GM12878 (cell line): ENCODE results near the gene C9orf153. TPM values are rescaled to one million over a fixed set of nuclear protein-coding genes. Genes with fewer than 3 reads are reported as not detected.

ENCODE experiments used
- ATAC-seq: fragments of 200-7000 bp; cut with Tn5 transposase; 3 replicates; pipeline ENCODE4 v1.9.1; 2020; ENCODE audit warnings: mild to moderate bottlenecking, moderate library complexity
- BruUV-seq: library from RNA; stranded (reverse); fragments of 400-500 nt; replicated peaks from 2 replicates; lab custom pipeline; 2021; lab: Mats Ljungman, UMichigan
- CTCF ChIA-PET: fragments of 300-600 bp; sonication (Branson Sonifier 250); formaldehyde crosslinking; extraction: SDS; loops from one replicate; lab custom pipeline; 2021; ENCODE audit warnings: inconsistent platforms; lab: Yijun Ruan, JAX
- POLR2A ChIA-PET: fragments of 350-600 bp; formaldehyde crosslinking; extraction: SDS; loops from one replicate; lab custom pipeline; 2021; ENCODE audit warnings: inconsistent platforms; lab: Charles Lee
- RAD21 ChIA-PET: fragments of 300-600 bp; sonication (Branson Sonifier 250); formaldehyde crosslinking; loops from one replicate; lab custom pipeline; 2023; ENCODE audit warnings: antibody characterized with exemption; ENCODE audit not compliant: unreplicated experiment; lab: Charles Lee
- SMC1A ChIA-PET: fragments of 300-600 bp; sonication (Branson Sonifier 250); formaldehyde crosslinking; loops from one replicate; lab custom pipeline; 2023; ENCODE audit not compliant: unreplicated experiment, uncharacterized antibody; lab: Charles Lee
- DNase-seq: peaks from one replicate; pipeline ENCODE4 v3.0.0-alpha.2; 2011; ENCODE audit warnings: low read depth, low spot score
- FAIRE-seq: peaks from 3 replicates; lab custom pipeline; 2011; peaks lifted over from hg19 to GRCh38; lab: Jason Lieb, UNC
- H2AFZ ChIP-seq: 2 replicates; pipeline ENCODE4 v1.6.0; 2011; ENCODE audit warnings: low read depth, low read length, control low read depth; ENCODE audit not compliant: control insufficient read depth
- H3K27ac ChIP-seq: 2 replicates; pipeline ENCODE4 v1.5.1; 2011; ENCODE audit warnings: control low read depth; ENCODE audit not compliant: control insufficient read depth, insufficient read depth
- H3K27me3 ChIP-seq, 2 experiments: replicated peaks in 1 of 2; 2 replicates each; pipeline versions ENCODE4 v1.6.0 to v1.6.1; 2011; ENCODE audit warnings: low read length in 1 of 2; ENCODE audit not compliant: control insufficient read depth in 2 of 2, insufficient read depth in 2 of 2
- H3K36me3 ChIP-seq, 2 experiments: 2 replicates each; pipeline ENCODE4 v1.5.1; 2011; ENCODE audit warnings: low read length in 1 of 2; ENCODE audit not compliant: control insufficient read depth in 2 of 2, insufficient read depth in 2 of 2
- H3K4me1 ChIP-seq: 2 replicates; pipeline ENCODE4 v1.6.1; 2011; ENCODE audit warnings: mild to moderate bottlenecking, low read length, moderate library complexity, mixed read lengths; ENCODE audit not compliant: control insufficient read depth, insufficient read depth
- H3K4me2 ChIP-seq: 2 replicates; pipeline ENCODE4 v1.6.0; 2011; ENCODE audit warnings: control low read depth; ENCODE audit not compliant: control insufficient read depth, insufficient read depth
- H3K4me3 ChIP-seq: fragments of 200-600 bp; sonication (generic); 2 replicates; pipeline ENCODE4 v1.5.1; 2016
- H3K79me2 ChIP-seq: 2 replicates; pipeline ENCODE4 v1.6.0; 2011; ENCODE audit warnings: low read length; ENCODE audit not compliant: control insufficient read depth, insufficient read depth
- H3K9ac ChIP-seq: 2 replicates; pipeline ENCODE4 v1.8.0; 2011; ENCODE audit warnings: low read length, control low read depth, mixed read lengths; ENCODE audit not compliant: control insufficient read depth, insufficient read depth
- H3K9me3 ChIP-seq: replicated peaks from 3 replicates; pipeline ENCODE4 v1.5.1; 2011; ENCODE audit warnings: mild to moderate bottlenecking, low read length; ENCODE audit not compliant: control insufficient read depth, insufficient read depth
- H4K20me1 ChIP-seq: 2 replicates; pipeline ENCODE4 v1.6.0; 2011; ENCODE audit not compliant: control insufficient read depth, insufficient read depth
- BHLHE40 ChIP-seq, 2 experiments: fragments of 450-650 bp in 1 of 2; IDR thresholded peaks; 2 replicates each; pipeline ENCODE4 v1.6.1; 2011 to 2017; ENCODE audit warnings: low read depth in 2 of 2, borderline replicate concordance in 1 of 2, improper control_type of control experiment in 1 of 2, low read length in 1 of 2, mild to moderate bottlenecking in 1 of 2
- HDGF ChIP-seq: fragments of 450-650 bp; IDR thresholded peaks from 2 replicates; pipeline ENCODE4 v1.6.1; 2016; ENCODE audit warnings: antibody characterized with exemption
- IKZF1 ChIP-seq: fragments of 450-650 bp; conservative IDR thresholded peaks from 2 replicates; pipeline ENCODE4 v1.6.1; 2017; ENCODE audit warnings: antibody characterized with exemption, mild to moderate bottlenecking
- IRF5 ChIP-seq: fragments of 450-650 bp; IDR thresholded peaks from 2 replicates; pipeline ENCODE4 v1.6.1; 2017; ENCODE audit warnings: borderline replicate concordance
- LARP7 ChIP-seq: fragments of 450-650 bp; IDR thresholded peaks from 2 replicates; pipeline ENCODE4 v1.6.1; 2017; ENCODE audit warnings: mild to moderate bottlenecking
- MXI1 ChIP-seq: fragments of 150-350 bp; IDR thresholded peaks from 2 replicates; pipeline ENCODE4 v1.6.1; 2011; ENCODE audit warnings: low read depth, mild to moderate bottlenecking, inconsistent platforms, low read length, improper control_type of control experiment
- NKRF ChIP-seq: fragments of 450-650 bp; conservative IDR thresholded peaks from 2 replicates; pipeline ENCODE4 v1.6.1; 2017; ENCODE audit warnings: mild to moderate bottlenecking, moderate library complexity
- RAD51 ChIP-seq: fragments of 450-650 bp; IDR thresholded peaks from 2 replicates; pipeline ENCODE4 v1.6.1; 2016; ENCODE audit warnings: moderate library complexity, mild to moderate bottlenecking, inconsistent platforms
- REST ChIP-seq: IDR thresholded peaks from 2 replicates; pipeline ENCODE4 v1.6.1; 2012; ENCODE audit warnings: mild to moderate bottlenecking, low read depth, low read length
- SIX5 ChIP-seq: IDR thresholded peaks from 2 replicates; pipeline ENCODE4 v1.6.1; 2011; ENCODE audit warnings: mild to moderate bottlenecking, low read depth, low read length, moderate library complexity; ENCODE audit not compliant: severe bottlenecking
- SMAD5 ChIP-seq: IDR thresholded peaks from 2 replicates; pipeline ENCODE4 v1.6.1; 2016; ENCODE audit warnings: antibody characterized with exemption, low read depth
- ZBTB11 ChIP-seq: fragments of 450-650 bp; formaldehyde crosslinking; IDR thresholded peaks from 2 replicates; pipeline ENCODE4 v1.5.0; 2022; ENCODE audit warnings: mild to moderate bottlenecking, missing genetic modification characterization
- WGBS: methylation state at CpG from one replicate; pipeline ENCODE4 v1.1.6; 2016; ENCODE audit warnings: low lambda C conversion rate; ENCODE audit not compliant: insufficient replicate concordance, insufficient coverage; ENCODE audit errors: missing lambda C conversion rate; 5-methylcytosine and 5-hydroxymethylcytosine counted together
- in situ Hi-C: fragments of 300-500 bp; cut with MboI; formaldehyde crosslinking; loops from 9 replicates; pipeline ENCODE4 v1.14.3; 2018; ENCODE audit warnings: mixed read lengths
- intact Hi-C: fragments of 100-400 bp; cut with micrococcal nuclease; formaldehyde crosslinking; loops from one replicate; pipeline ENCODE4 v1.14.2; 2022; ENCODE audit not compliant: unreplicated experiment
- polyA plus RNA-seq, 11 experiments: library from polyadenylated mRNA; depleted of rRNA in 4 of 11; unstranded in 6 of 11; stranded (reverse) in 5 of 11; fragments of >200 nt; fragmentation: Nextera tagmentation in 4 of 11; fragmentation: Illumina TruSeq in 1 of 11; extraction: Ambion mirVana in 4 of 11; extraction: Trizol in 1 of 11; gene quantifications; 1 replicate in 1 of 11; 2 replicates in 10 of 11; pipeline versions ENCODE4 v1.2.1 to v1.2.3, GENCODE V29; 2011 to 2016; ENCODE audit warnings: inconsistent platforms in 2 of 11, missing spikeins in 2 of 11, low read depth in 1 of 11
- total RNA-seq, 4 experiments: library from RNA; depleted of rRNA in 3 of 4; stranded (reverse); fragments of >200 nt in 3 of 4; fragmentation: Illumina TruSeq in 1 of 4; extraction: Trizol in 1 of 4; gene quantifications; 2 replicates each; pipeline versions ENCODE4 v1.2.1 to v1.2.3, GENCODE V29; 2013 to 2021

C9orf153 gene
- total and polyA plus RNA-seq, 10 of the 15 experiments (the other 5 are each of a cell fraction or from before 2014, with no cell fraction given) = 0.03 to 1.2 (median 0.18) TPM; not detected in 1

- TF ChIP-seq NKRF = no peak
Observed at GRCh38 chr9:86279839-86280238, 20.4 kb upstream of the C9orf153 start (continued).

- DNase-seq = no peak
- ChIA-PET SMC1A (interaction anchor here (1.2 to 3.8 kb wide), 3 partner anchors 9 to 74 kb away, joined by 3 to 29 read pairs (median 5); no protein-coding TSS in a partner anchor), RAD21 (interaction anchor here (2.6 kb wide), 1 partner anchor 76 kb away, joined by 13 read pairs; no protein-coding TSS in a partner anchor), CTCF (interaction anchor here (0.6 to 1.9 kb wide), 6 partner anchors 18 to 457 kb away, joined by 3 to 19 read pairs (median 4); no protein-coding TSS in a partner anchor)
- Histone ChIP-seq H2AFZ (no peak overlapping the region), H3K27ac (no peak overlapping the region), H3K9me3 (no peaks in the 10 kb centered on the region), H3K36me3 (peaks cover 0 to 5% of the 10 kb centered on the region in 2 experiments; a peak in 1 of 4 replicates), H3K4me3 (no peak overlapping the region), H3K9ac (no peak overlapping the region)
- in situ Hi-C loops (loop anchor here (25.0 kb wide), 1 partner anchor 465 kb away; no protein-coding TSS in a partner anchor), intact Hi-C loops (loop anchor here (5.0 kb wide), 1 partner anchor 75 kb away; no protein-coding TSS in a partner anchor)
- FAIRE-seq = no peak
- TF ChIP-seq BHLHE40 (IDR thresholded peaks at IDR 0.05; ENCODE audit: borderline replicate concordance in 1 of 2, low read depth in 2 of 2, low read length in 1 of 2) (no peak), MXI1 (no peak), SIX5 (no peak), REST (no peak), SMAD5 (no peak), IRF5 (no peak), RAD51 (no peak), LARP7 (no peak), ZBTB11 (CRISPR knock-in tag) (no peak), HDGF (no peak), IKZF1 (no peak)
- TF ChIP-seq, all 136 proteins: peak for 0
- ATAC-seq = no peak
- no peaks in the 10 kb centered on the region for H4K20me1 ChIP-seq
- BruUV-seq = no TSS peak
- no peaks in the 10 kb centered on the region for H3K27me3 ChIP-seq
- no peak overlapping the region for H3K4me2 ChIP-seq
- WGBS = 95% methylated on average over 1 of the region's 1 CpG
- H3K4me1 ChIP-seq = no peaks in the 10 kb centered on the region
- H3K79me2 ChIP-seq = peaks cover 23% of the 10 kb centered on the region
- POLR2A ChIA-PET = no interaction called here
Observed at GRCh38 chr9:86277072-86277471, 17.6 kb upstream of the C9orf153 start.
